Activated CD8-positive, alpha-beta memory T cell treated with anti-CD3 and anti-CD28 coated beads for 1 hour (primary cell): ENCODE data around the gene STIM2.

ENCODE experiments used
- DNase-seq, 2 donors: peaks; one replicate each; pipeline ENCODE4 v3.0.0-alpha.2; 2020; ENCODE audit warnings: low read depth in 1 of 2; ENCODE audit errors: extremely low read depth in 1 of 2

Gene STIM2

GRCh38 chr4:26996745-26997144 lies 136.1 kb downstream of the STIM2 start:
- DNase-seq: no peak

DNA sequence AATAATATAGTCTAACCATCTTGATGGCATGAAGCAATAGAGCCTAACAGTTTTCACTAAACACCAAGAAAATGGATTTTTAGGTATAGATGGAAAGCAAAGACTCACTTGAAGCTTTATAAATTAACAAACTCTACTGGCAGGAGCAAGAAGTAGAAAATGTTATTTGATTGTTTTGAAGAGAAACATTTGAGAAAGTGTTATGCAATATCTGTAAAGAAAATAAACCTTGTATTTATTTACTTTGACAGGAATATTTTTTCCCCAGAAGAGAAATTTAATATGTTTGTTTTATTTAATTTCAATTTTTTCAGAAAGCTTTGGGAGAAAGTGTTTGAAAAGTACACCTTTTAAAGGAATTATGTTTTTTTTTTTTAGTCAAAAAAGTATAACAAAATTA lies 139.0 kb downstream of the STIM2 start:
- DNase-seq: no peak

- no peak for DNase-seq
Measured at GRCh38 chr4:27000122-27000521, 139.5 kb downstream of the STIM2 start.

DNA sequence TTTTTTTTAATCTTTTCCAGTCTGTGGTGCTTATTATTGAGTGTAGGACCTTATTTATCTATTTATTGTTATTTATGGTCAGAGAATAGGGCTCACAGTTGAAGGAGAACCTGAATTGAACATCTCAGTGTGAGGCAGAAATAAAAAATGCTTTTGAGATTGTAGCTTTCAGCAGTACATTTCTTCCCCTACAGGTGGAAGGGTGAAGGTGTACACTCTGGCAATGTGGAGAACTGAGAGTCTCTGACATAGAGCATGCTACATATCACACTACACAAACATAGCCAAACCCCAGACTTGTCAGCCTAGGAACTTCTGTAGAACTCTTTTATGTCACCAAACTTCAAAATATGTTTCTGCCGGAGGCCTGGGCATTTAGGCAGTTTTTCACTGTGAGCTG lies 140.2 kb downstream of the STIM2 start:
- no peak for DNase-seq

- no peak for DNase-seq
Measured at GRCh38 chr4:27001398-27002164, 140.9 kb downstream of the STIM2 start.

DNA sequence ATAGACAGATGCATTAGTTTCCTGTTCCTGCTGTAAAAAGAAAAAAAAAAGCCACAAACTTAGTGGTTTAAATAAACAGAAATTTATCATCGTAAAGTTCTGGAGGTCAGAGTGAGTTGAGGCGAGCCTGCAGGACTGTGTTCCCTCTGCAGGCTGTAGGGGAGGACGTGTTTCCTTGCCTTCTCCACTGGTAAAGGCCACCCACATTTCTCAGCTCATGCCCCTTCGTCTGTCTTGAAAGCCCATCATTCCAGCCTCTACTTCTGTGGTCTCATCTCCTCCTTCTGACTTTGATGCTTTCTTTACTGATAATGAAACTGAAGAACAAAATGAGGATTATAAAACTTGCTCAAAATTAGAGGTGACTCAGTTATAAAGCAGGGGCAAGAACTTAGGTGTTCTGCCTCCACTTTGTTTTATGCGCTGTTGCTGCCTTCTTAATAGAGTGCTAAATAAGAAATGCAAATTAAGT lies 143.0 kb downstream of the STIM2 start:
- DNase-seq: no peak

DNA sequence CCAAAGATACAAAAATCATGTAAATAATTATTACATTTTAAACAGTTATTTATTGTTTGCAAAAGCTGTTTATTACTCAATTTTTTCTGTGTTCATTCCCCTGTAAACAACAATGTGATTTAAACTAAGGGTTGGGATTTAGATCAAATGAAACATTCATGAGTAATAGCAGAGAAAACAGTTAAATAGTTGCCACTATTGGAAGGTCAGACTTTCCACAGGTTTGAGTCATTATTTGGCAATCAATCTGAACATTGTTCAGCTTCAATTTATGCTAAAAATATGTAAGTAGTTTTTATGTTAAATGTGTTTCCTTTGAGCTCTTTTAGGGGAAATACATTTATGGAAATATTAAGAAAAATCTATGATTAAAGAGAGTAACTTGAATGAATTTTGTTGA lies 144.9 kb downstream of the STIM2 start:
- DNase-seq: no peak

GRCh38 chr4:27005905-27006590 lies 145.4 kb downstream of the STIM2 start:
- no peak for DNase-seq

GRCh38 chr4:27006646-27007045 lies 146.0 kb downstream of the STIM2 start:
- no peak for DNase-seq

DNA sequence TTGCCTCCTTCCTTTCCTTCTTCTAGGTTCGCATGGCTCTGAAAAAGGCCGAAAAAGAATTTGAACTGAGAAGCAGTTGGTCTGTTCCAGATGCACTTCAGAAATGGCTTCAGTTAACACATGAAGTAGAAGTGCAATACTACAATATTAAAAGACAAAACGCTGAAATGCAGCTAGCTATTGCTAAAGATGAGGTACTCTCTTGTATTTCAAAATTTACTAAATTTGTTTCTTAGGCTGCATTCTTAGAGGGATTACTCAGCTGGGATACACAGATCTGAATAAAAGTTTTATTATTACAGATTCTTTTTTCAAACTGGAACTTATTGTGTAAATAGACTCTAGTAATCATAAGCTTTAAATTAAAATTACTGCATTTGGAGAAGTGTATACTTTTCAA lies 146.9 kb downstream of the STIM2 start:
- no peak for DNase-seq

DNA sequence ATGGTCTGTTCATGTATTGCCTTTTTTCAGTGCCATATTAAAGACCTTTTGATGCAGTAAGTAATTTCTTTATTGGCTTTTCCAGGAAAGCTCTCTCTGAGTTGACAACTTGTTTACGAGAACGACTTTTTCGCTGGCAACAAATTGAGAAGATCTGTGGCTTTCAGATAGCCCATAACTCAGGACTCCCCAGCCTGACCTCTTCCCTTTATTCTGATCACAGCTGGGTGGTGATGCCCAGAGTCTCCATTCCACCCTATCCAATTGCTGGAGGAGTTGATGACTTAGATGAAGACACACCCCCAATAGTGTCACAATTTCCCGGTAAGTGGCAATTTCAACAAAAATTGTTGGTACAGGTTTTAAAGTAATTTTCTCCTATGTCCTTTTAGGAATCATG lies 148.0 kb downstream of the STIM2 start:
- no peak for DNase-seq

DNA sequence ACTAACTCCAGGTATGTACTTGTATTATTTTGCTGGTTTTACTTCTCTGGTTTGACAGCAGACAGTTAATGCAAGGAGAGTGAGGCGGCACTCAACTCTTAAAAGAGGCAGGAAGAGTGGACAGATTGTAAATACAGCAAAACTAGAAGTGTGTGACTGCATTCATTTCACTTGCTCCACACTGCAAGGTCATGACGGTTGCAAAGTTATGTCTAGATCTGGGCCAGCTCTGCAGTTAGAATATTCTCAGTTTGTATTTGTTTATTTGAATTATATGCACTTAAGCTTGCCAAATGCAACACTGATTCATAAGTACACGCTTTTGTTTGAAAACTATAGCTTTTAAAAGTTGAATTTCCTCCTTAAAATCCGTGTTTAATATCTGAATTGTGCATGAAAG lies 148.9 kb downstream of the STIM2 start:
- no peak for DNase-seq

DNA sequence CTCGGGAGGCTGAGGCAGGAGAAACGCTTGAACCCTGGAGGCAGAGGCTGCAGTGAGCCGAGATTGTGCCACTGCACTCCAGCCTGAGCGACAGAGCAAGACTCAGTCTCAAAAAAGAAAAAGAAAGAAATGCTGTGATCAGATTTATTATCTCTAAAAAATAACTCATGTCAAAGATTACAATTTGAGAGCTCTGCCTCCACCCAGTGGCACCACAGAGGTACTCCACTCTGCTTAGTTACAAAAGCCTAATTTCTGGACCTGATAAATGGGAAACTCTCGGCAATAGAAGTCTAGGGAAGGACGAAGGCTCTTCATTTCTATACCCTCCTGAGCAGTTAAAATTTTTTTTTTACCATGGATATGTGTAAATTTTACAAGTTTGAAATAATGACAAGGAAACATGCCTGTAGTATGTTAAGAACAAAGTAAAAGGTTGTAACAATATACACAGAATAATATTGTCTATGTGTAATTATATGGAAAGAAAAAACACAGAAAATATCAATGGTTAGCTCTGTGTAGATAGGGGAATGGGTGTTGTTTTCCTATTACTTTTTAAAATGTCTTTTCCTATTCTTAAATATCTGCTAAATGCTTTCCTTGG lies 149.8 kb downstream of the STIM2 start:
- peak in 1 of 2 donors; percentile 40 for DNase-seq

DNA sequence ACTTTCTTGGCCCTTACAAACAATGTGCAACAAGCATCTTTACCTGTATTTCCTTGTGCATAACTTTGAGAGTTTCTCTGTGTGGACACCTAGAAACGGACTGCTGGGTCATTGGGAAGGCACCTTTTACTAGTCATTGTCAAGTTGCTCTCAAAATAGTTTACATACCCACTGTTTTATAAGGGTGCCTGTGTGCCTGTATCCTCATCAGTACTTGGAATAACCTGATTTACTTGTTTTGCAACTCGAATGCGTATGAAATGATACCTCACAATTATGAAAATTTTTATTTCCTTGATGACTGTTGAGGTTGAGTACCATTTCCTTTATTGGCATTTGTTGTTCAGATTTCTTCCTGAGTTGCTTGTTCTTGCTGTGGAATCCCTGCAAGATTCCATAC lies 150.8 kb downstream of the STIM2 start:
- no peak for DNase-seq

DNA sequence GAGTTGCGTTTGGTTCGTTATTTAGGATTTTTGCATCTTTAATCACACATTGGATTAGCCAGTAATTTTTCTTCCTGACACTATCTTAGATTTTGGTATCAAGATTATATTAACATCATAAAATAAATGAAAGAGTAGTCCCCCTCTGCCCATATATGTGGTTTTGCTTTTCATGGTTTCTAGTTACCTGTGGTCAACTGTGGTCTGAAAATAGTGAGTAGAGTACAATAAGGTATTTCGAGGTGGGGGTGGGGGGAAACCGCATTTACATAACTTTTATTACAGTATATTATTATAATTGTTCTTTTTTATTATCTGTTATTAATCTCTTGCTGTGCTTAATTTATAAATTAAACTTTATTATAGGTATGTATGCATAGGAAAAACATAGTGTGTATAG lies 152.4 kb downstream of the STIM2 start:
- no peak for DNase-seq

- DNase-seq: no peak
Measured at GRCh38 chr4:27016551-27016950, 155.9 kb downstream of the STIM2 start.

GRCh38 chr4:27017623-27018022 lies 157.0 kb downstream of the STIM2 start:
- no peak for DNase-seq

DNA sequence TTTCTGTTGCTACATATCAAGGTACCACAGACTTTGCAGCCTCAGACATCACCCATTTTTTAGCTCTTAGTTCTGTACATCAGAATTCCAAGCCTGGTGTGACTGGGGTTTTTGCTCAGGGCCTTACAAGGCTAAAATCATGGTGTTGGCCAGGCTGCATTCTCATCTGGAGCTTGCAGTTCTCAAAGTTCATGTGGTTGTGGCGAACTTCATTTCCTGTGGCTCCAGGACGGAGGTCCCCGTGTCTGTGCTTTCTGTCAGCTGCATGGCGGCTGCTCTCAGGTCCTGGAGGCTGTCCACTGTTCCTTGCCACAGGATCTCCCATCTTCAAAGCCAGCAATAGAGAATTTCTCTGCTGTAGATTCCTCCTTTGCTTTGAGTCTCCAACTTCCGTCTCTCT lies 157.4 kb downstream of the STIM2 start:
- DNase-seq: no peak

DNA sequence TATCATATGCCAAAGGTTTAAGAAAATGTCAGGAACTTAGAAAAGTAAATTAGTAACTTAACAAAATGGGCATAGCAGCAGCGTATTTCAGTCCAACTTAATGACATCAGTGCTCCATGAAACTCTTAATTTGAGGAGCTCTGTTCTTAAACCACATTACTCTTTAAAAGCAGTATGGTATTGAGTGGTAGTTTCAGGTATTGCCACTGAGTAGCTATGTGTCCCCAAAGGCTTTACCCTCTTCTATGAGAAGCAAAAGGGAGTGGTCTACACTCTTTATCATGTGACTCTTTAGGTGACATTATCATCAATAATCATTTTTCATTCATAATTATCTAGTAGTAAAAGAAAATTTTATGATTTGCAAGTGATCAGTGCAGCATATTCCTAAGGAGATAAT lies 158.3 kb downstream of the STIM2 start:
- DNase-seq: no peak

GRCh38 chr4:27019766-27020165 lies 159.1 kb downstream of the STIM2 start:
- DNase-seq: no peak

GRCh38 chr4:27020203-27020602 lies 159.6 kb downstream of the STIM2 start:
- no peak for DNase-seq

GRCh38 chr4:27020603-27021002 lies 160.0 kb downstream of the STIM2 start:
- DNase-seq: no peak
